Limb (tissue), 2 donors: ENCODE results near the gene HEMK1.

Experiments
- DNase-seq, 2 donors: peaks; one replicate each; pipeline ENCODE4 v3.0.0-alpha.2; 2016; ENCODE audit errors: extremely low spot score in 2 of 2

Gene HEMK1

DNA sequence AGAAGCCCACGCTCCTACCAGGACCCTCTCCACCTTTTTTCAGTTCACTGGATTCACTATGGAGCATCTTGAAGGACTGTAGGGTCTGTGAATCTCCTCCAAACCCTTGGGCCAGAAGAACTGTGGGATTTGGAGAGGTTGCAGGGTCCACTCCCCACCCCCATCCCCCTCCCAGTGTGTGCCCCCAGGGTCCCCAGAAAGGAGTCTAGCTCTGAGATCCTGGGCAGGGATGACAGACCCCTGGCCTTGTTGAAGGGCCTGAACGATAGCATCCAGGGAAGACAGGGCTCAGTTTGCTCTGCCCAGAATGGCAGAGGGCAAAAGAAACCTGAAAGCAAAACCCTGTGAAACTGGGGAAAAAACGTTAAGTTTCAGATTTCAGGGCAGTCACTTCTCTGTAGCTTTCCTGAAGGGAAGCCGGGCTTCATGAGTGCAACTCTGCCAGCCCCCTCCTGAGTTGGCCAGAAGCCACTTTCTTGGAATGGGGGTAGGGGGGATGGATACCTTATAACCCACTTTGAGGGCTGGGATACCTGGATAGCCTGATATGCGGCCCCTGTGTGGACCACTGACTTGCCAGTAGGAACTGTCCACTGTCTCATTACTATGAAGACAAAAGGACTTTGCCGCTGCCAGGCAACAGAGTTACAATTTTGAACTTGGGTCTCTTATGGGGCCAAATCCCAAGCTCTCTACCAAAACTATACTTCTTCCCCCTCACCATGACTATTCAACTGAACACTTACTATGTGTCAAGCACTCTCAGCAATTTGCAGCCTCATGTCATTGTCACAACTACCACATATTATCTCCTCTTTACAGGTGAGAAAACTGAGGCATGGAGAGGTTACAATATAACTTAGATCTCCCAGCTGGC lies 43.9 kb downstream of the HEMK1 start:
- DNase-seq, result no peak

DNA sequence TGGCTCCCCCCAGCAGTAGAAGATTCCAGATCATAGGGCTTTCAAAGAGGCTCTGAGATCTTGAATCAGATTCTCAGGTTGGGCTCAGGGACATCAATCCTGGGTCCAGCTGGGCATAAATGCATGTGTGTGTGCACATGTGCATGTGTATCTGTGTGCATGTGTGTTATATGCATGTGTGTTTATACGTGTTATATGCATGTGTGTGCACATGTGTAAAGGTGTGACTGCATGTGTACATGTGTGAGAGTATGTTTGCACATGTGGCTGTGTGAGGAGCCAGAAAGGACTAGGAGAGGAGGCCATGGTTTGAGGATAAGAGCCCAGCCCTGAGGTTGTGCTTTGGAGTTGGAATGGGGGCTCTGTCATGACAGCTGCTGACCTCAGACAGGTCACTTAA lies 45.9 kb downstream of the HEMK1 start:
- DNase-seq, result no peak

DNA sequence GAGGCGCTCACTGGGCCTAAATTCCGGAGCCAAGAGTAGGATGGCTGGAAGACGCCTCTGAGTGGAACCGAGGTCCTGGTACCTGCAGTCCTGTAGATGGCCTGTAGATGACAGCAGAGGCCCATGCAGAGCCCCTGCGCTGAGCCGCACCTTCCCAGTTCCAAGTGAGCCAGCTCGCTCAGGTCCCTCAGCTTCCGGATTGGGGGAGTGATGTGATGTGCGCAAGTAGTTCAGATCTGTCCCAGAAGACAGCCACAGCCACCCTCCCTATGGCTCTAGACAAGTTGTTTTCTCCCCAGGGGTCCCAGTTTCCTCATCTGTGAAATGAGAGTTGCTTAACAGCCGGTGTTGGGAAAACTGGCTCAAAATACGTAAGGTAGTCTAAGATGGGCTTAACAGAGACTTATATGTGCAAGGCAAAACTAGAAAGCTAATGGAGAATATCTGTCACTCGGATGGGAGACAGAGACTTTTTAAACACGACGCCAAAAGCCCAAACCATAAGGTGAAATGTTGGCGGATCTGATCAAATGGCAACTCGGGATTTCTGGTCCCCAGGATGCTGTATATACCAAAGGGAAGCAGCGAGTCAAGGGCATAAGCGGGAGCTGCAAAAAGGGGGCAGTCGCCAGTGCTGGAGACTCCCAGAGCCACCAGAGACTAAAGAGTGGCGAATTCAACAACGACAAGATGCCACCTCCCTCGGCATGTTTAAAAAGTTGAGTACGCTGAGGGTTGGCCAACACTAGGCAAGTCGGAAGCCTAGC lies 46.9 kb downstream of the HEMK1 start:
- peak; percentile 87 to 88 for DNase-seq

DNA sequence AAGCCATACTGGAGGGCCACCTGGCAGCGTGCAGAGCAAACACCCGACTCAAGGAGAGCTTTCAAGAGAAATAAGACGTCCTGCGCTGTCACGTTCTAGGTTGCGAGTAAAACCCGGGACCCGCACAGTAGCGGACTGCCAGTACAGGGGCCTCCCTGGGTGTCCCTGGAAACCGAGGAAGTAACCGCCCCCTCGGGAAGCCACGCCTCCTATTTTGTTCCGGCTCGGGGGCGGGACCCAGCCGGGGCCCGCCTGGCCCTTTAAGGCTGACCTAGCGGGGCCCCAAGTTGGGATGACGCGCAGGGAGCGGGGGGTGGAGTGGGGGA lies 47.4 kb downstream of the HEMK1 start:
- peak; percentile 90 to 94 for DNase-seq

DNA sequence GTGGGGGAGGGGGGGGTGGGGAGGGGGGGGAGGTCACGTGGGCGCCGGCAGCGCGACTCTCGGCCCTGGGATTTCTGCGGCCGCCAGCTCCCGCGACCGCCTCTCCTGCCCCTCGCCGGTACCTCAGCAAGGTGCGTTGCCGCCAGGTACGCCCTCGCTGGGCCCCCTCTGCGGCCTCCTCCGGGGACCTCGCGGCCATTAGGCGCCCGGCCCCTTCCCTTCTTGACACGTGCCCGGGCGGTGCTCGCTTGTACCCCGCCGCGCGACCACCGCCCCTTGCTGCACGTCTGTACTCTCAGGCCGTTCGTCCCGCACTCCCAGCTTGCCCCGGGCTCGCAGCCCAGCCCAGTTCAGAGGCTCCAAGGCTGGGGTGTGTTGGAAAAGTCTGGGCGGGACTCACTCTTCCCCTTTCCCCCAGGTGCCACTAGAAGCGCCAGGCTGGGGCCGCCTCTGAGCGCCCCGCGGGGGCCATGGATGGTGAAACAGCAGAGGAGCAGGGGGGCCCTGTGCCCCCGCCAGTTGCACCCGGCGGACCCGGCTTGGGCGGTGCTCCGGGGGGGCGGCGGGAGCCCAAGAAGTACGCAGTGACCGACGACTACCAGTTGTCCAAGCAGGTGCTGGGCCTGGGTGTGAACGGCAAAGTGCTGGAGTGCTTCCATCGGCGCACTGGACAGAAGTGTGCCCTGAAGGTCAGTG lies 47.9 kb downstream of the HEMK1 start, which contains the start of gene MAPKAPK3:
MAPKAPK3 (plus strand) TSS at position 56 of the 696 bp plus-strand sequence; CDS start at position 471, 415 bp downstream.
- no peak for DNase-seq

DNA sequence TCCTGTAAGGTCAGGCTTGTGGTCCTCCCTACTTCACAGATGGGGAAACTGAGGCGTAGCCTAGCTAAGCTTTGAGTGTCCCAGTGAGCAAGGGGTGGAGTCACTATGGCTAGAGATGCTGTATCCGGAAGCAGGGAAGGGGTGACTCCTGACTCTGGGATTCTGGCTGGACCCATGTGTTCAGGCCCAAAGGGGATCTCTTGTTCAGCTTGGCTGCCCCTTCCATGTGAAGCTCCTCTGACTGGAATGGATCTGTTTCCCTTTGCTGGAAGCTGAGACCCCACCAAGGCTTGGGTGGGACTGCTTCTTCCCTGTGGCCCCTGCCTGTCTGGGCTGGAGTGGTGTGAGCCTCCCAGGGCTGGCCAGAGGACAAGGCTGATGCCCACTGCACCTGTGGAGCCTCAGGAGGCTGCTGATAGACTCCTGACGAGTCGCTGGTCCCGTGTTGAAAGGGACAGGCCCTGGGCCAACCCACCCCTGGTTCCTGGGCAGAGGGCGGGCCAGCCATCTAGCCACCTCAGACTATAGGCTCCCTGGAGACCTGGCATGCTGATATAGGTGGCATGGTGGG lies 48.7 kb downstream of the HEMK1 start:
- DNase-seq, result no peak

DNA sequence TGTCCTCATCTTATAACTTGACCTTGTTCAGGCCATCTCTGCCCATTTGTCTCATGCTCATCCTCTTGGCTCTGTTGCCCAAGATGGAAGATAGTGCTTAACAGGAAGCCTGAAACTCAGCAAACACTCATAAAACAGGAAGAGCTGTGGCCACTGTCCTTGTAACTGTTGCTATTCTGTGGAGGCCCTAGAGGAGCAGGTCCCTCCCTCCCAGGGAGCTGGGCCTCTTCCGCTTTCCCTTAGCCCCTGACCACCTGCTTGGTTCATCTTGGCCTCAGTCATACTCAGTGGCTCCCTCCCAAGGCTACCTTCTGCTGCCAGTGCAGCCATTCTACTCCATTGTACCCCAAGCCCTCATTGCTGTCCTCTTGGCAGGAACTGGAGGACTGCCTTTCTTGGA lies 51.1 kb downstream of the HEMK1 start:
- no peak for DNase-seq

DNA sequence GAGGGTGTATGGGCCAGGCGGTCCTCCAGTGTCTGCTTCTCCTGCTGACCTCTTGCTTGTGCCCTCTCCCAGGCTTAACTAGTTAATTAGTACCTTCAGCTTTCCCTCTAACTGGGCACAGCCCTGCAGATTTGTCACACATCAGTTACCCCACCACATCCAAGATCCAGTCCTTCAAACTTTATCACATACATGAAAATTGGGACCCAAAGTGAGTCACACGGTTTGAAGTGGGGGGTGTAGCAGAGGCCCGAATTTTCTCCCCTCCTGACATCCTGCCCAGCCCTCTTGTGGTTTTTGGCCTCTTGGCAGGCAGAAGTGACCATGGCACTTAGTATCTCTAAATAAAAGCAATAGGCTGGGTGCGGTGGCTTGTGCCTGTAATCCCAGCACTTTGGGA lies 51.5 kb downstream of the HEMK1 start:
- no peak for DNase-seq

DNA sequence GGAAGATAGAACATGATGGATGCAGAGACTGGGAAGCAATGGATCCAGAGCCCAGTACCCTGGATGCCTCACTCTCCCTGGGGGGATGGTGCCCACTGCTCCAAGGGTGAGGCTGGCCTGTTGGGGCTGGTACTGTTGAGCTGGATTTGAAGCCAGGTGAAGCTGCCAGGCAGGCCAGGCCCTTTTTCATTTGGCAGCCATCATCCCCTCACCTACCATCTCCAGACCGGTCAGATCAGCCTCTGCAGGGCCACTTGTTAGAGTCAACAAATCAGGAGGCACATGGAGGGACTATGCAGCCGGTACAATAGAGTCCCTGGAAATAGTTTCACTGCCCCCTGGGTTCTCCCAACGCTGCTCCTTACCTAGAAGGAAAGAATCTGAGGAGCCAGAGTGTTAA lies 53.6 kb downstream of the HEMK1 start:
- no peak for DNase-seq

DNA sequence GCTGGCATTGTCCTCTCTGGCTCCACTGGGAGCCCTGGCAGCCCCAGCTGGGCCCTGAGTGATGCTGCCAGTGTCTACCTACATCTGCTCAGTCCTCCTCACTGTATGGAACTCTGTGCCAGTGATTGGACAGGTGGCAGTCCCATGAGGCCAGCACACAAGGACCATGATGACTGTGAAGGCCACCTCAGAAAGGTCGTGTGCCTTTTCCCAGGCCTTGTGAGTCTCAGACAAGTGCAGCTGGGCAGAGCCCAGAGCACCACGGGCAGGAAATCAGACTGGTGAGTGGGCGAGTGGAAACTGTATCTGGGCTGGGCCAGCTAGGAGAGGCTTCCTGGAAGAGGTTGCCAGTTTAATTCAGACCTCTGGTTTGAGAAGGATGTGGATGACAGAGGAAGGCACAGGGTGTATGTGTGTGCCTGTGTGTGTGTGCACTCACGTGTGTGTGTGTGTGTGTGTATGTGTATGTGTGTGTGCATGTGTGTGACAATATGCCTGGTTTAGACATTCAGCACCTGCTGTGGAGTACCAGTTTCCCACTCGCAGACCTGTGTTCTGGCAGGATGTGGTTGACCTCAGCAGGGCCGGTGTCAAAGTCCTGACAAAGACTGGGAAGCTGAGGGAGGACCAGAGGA lies 54.6 kb downstream of the HEMK1 start:
- no peak for DNase-seq

DNA sequence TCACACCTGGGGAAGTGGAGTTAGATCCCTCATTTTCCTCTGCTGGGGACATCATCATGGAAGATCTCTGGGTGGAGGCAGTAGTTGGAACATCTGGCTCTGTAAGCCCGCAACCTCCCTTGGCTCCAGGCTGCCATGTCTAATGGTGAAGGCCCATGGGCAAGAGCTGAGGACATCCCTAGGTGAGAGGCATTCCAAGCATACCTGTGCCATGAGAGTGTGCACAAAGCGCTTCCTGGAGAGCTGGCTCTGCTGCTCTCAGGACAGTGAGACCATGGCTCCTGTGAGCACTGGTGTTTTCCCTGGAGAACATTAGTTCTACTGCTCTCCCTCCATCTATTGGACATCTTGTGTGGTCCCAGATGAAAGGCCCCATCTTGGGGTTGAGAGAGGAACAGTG lies 55.3 kb downstream of the HEMK1 start:
- no peak for DNase-seq

DNA sequence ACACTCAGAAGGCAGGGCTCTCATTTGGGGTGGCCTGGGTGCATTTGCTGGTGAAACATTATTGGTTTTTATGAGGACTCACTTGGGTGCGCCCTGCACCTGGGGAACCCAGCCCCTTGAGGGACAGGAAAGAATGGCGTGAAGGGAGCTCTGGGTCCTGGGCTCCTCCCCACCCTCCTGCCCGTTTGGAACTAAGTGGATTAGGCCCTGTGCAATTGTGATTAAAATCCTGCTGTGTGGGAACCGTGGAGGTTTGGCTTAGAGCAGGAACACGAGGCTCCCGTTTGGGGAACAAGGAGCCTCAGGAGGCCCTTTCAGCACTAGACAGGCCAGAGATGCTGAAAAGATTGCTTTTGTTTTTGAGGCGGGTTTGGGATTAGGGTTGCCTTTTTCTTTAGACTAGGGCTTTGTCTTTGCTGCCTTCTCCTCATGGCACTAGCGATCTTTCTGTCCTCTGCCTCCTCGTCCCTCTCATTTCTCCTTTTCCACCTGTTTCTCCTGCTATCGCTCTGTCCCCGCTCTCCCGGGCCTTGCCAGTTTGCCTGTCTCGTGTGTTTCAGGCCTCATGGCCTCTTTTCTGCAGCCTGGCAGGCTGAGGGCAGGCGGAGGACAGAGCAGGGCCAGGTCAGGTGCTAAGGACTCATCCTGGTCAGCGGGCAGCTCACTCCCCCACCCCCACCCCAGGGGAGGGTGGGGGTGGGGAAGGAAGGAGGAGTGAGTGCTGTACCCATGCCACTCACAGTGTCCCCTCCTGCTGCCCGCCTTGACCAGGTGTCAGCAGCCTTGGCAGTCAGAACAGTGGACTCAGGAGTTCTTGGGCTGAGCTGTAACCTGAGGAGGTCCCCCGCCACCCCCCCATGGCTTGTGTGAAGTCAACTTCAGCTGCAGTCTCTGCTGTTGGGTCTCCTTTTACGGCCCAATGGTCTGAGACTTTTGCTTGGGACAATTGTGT lies 56.2 kb downstream of the HEMK1 start:
- no peak for DNase-seq

DNA sequence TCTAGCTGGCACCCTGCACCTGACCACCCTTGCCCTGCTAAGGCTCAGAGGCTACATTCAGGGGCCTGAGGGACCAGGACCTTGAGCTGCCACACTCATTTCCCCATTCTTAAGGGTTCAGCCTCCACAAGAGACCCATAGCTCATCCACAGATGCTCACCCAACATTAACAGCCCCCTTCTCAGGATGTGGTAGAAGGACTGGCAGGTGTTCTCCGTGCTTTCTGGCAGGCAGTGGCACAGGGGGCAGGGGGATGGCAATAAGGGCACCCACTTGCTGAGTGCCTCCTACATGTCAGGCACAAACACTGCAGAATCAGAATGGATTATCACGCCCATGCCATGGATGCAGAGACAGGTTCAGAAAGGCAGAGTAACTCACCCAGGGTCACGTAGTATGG lies 57.1 kb downstream of the HEMK1 start:
- no peak for DNase-seq

DNA sequence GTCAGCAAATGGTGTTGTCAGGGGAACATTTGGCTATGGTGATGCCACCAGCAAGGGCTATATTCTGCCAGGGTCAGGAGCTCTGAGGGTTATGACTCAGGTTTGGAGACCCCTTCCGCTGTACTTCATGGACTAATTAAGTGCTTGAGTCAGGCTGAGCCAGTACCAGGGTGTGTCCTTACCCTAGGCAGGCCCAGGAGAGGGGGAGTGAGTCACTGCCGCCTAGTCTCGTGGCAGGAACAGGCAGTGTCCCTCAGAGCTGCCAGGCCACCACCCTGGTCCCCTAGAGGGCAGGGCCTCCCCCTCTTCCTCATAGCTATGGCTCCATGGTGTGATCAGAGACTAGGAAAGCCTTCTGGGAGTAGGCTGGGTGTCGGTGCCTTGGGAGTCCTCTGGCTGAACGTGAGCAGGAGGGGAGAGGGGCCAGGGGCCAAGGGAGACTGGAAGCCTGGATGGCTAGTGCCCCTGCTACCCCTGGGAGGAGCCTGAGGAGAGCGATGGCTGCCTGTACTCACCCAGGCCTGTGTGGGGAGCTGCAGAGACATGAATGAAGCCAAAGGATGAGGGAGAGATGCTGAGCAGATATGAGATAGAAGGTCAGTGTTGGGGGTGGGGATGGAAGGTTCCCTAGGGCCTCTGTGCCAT lies 58.2 kb downstream of the HEMK1 start:
- no peak for DNase-seq

DNA sequence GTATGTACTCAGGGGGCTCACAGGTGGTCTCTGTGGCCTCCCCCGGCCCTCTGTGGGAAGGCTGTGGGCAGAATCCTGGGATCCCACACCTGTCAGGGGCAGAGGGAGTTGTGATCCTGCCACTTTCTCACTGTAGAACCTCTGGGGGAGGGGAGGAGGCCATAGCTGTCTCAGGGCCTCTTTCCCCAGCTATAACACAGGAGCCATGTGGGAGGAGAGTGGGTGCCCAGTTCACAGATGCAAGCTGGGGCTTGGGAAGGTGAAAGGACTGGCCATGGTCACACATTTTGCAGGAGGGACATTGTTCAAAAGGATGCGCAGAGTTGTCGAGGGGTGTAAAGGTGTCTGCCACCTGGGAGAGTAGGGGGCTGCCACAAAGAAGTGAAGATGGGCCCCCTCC lies 59.3 kb downstream of the HEMK1 start:
- DNase-seq, result no peak

DNA sequence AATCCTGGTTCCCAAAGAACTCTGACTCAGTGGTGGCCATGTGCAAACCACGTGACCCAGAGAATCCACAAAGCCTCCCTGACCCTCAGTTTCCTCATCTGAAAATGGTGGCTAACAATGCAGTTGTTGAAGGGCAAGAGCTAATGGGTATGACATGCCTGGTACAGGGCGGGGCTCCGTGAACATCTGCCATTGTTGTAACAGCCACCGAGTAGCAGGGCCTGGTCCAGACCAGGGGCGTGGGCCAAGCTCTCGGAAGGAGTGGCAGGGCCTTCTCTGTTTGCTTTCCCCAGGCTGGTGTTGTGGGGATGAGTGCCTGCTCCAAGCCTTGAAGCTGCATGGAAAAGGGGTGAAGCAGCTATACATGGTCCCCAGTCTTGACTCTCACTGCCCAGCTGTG lies 61.1 kb downstream of the HEMK1 start:
- DNase-seq, result no peak

DNA sequence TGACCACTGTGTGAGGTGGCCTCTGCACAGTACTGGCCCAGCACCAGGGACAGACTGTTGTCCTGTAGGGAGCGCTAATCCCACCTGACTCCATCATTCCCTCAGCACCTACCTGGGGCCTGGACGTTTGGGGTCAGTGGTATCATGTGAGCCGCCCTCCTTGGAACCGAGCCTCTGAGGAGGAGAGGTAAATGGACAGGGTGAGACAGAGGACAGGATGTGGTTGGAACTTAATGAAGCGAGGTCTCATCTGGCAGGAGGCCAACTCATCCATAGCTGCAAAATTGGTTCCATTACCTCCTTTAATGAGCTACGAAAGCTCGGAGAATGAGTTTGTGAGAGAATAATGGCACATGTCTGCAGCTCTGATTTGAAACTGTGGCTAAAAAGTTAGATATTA lies 61.6 kb downstream of the HEMK1 start:
- no peak for DNase-seq

DNA sequence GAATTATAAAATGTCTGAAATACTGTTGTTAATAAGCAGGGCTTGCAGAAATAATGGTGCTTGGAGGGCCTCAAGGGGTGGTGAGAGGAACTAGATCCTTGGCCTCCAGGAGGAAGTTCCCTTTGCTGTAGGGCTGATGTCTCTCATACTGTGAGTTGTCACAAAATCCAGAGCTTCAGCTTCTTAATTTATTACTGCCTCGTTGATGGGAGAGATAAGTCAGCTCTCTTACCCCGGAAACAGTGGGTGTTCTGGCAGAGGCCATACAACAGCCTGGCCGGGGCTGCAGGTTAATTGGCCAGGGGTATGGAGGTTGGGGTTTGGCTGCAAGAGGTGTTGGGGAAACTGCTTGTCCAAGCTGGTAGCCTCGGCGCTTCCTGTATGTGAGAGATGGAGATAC lies 63.1 kb downstream of the HEMK1 start:
- no peak for DNase-seq

DNA sequence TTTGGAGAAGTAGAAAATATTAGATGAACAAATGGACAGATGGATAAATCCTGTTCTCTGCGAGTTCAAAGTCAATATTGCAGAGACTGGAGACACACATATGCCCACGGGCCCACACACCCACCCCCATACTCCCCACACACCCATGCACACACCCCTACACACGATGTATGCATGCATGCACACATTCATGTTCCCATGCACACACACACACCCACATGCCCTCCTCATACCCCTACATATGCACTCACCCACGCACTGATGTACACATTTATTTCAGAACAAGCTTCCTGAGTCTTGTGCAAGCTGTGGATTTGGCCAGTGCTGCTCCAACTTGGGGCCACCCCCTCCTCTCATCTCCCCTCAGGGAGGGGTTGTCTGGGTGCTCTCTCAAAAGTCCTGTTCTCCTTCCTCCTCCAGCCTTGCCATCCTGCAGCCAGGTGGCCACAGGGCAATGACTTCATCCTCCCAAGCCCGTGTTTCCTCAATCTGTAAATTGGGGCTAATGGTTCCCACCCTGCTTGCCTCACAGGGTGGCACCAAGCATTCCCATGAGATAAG lies 64.0 kb downstream of the HEMK1 start:
- no peak for DNase-seq
